ENCODE results near the gene CRIM1. TPM values are rescaled to one million over a fixed set of nuclear protein-coding genes. Genes with fewer than 3 reads are reported as not detected.

CRIM1 gene
- total RNA-seq, 4 donors from 2014 or later: 140 to 429 (median 201) TPM

- Histone ChIP-seq H3K4me1 (peaks cover 9 to 24% (median 13%) of the 10 kb centered on the region in 4 donors), H3K27ac (replicated peaks in 1 of 4) (peak overlapping the region in 2 of 4 donors; percentile 3 to 13), H3K4me3 (no peak overlapping the region), H3K36me3 (peaks cover 22 to 78% (median 57%) of the 10 kb centered on the region in 4 donors), H3K9me3 (no peaks in the 10 kb centered on the region), H3K27me3 (no peaks in the 10 kb centered on the region)
- no peak for DNase-seq (ENCODE audit: extremely low spot score)
- intact Hi-C loops (cut with DNase I): no loop called here
- 82% methylated on average over 3 of the region's 3 CpGs for WGBS
- TF ChIP-seq POLR2A (IDR thresholded peaks at IDR 0.05; ENCODE audit: low read depth) (no peak), EP300 (IDR thresholded peaks at IDR 0.05) (no peak), POLR2AphosphoS5 (IDR thresholded peaks at IDR 0.05) (no peak), CTCF (IDR thresholded peaks at IDR 0.05) (no peak)
These were observed 227.4 kb downstream of the CRIM1 start for GRCh38 chr2:36582951-36583350.

GRCh38 chr2:36584148-36584794, 228.7 kb downstream of the CRIM1 start:
- peaks cover 11 to 29% (median 17%) of the 10 kb centered on the region in 4 donors for H3K4me1 ChIP-seq
- TF ChIP-seq POLR2AphosphoS5 (IDR thresholded peaks at IDR 0.05) (no peak), EP300 (IDR thresholded peaks at IDR 0.05) (no peak)
- no peak overlapping the region for H3K4me3 ChIP-seq
- no peaks in the 10 kb centered on the region for H3K9me3 ChIP-seq
- peaks cover 16 to 71% (median 51%) of the 10 kb centered on the region in 4 donors for H3K36me3 ChIP-seq
- H3K27ac ChIP-seq (replicated peaks in 1 of 4): no peak overlapping the region
- no peak for DNase-seq (ENCODE audit: extremely low spot score)
- intact Hi-C loops (cut with DNase I): no loop called here
- 89% methylated on average over 1 of the region's 1 CpG for WGBS
- no peaks in the 10 kb centered on the region for H3K27me3 ChIP-seq

- peaks cover 14 to 52% (median 40%) of the 10 kb centered on the region in 4 donors for H3K4me1 ChIP-seq
- TF ChIP-seq POLR2A (IDR thresholded peaks at IDR 0.05; ENCODE audit: low read depth): no peak
- TF ChIP-seq POLR2AphosphoS5 (IDR thresholded peaks at IDR 0.05): no peak
- TF ChIP-seq EP300 (IDR thresholded peaks at IDR 0.05): no peak
- TF ChIP-seq CTCF (IDR thresholded peaks at IDR 0.05): no peak
- 95% methylated on average over 6 of the region's 6 CpGs for WGBS
- peaks cover 0 to 61% (median 29%) of the 10 kb centered on the region in 4 donors for H3K36me3 ChIP-seq
- no peak for DNase-seq (ENCODE audit: extremely low spot score)
- H3K27ac ChIP-seq (replicated peaks in 1 of 4): peak overlapping the region in 1 of 4 donors; percentile 1
- H3K9me3 ChIP-seq: no peaks in the 10 kb centered on the region
- no peak overlapping the region for H3K4me3 ChIP-seq
- no peaks in the 10 kb centered on the region for H3K27me3 ChIP-seq
- intact Hi-C loops (cut with DNase I): no loop called here
These were observed 231.1 kb downstream of the CRIM1 start for GRCh38 chr2:36586672-36587071.

- 81% methylated on average over 1 of the region's 1 CpG for WGBS
- H3K9me3 ChIP-seq: no peaks in the 10 kb centered on the region
- peaks cover 13 to 52% (median 41%) of the 10 kb centered on the region in 4 donors for H3K4me1 ChIP-seq
- H3K36me3 ChIP-seq: peaks cover 0 to 59% (median 29%) of the 10 kb centered on the region in 4 donors
- H3K27ac ChIP-seq (replicated peaks in 1 of 4): peak overlapping the region in 1 of 4 donors; percentile 1
- no peak overlapping the region for H3K4me3 ChIP-seq
- no peak for DNase-seq (ENCODE audit: extremely low spot score)
- intact Hi-C loops (cut with DNase I): no loop called here
- no peaks in the 10 kb centered on the region for H3K27me3 ChIP-seq
- TF ChIP-seq POLR2A (IDR thresholded peaks at IDR 0.05; ENCODE audit: low read depth) (no peak), CTCF (IDR thresholded peaks at IDR 0.05) (no peak), EP300 (IDR thresholded peaks at IDR 0.05) (no peak)
These were observed 231.5 kb downstream of the CRIM1 start for GRCh38 chr2:36587101-36587500.

GRCh38 chr2:36587556-36587955, 232.0 kb downstream of the CRIM1 start:
- no peak overlapping the region for H3K27ac ChIP-seq (replicated peaks in 1 of 4)
- intact Hi-C loops (cut with DNase I): no loop called here

More at GRCh38 chr2:36587556-36587955, 232.0 kb downstream of the CRIM1 start:
- DNase-seq (ENCODE audit: extremely low spot score): no peak
- 69% methylated on average over 3 of the region's 3 CpGs for WGBS
- Histone ChIP-seq H3K27me3 (no peaks in the 10 kb centered on the region), H3K36me3 (peaks cover 0 to 54% (median 28%) of the 10 kb centered on the region in 4 donors), H3K4me3 (no peak overlapping the region), H3K4me1 (peaks cover 8 to 48% (median 37%) of the 10 kb centered on the region in 4 donors), H3K9me3 (no peaks in the 10 kb centered on the region)
- TF ChIP-seq POLR2A (IDR thresholded peaks at IDR 0.05; ENCODE audit: low read depth) (no peak), POLR2AphosphoS5 (IDR thresholded peaks at IDR 0.05) (no peak), CTCF (IDR thresholded peaks at IDR 0.05) (no peak), EP300 (IDR thresholded peaks at IDR 0.05) (no peak)
